Measurements from ENCODE around the gene PKP2. TPM values are rescaled to one million over a fixed set of nuclear protein-coding genes. Genes with fewer than 3 reads are reported as not detected.

Gene PKP2
- total and polyA plus RNA-seq, 2 of the 4 experiments (the other 2 are of a cell fraction), result 0.10 to 0.18 TPM

DNA sequence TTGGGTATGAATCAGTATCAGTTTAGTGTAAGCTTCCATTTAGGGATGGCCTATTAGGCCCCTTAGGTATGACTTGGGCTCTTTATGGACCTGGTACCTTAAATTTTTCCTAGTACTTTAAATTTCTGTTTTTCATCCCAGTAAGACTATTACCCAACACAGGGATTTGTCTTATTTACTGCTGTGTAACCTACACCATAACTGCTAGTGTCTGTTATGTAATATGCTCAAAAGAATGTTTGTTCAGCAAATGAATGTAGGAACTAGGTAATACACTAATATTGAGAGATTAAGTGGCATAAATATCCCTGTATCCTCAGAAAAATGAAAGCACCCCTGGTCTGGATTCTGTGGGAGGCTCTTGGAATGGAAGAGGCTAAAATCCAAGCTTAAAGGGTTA lies 77.2 kb downstream of the PKP2 start:
- Histone ChIP-seq H3K4me3 (ENCODE audit: insufficient read depth, low read depth, low read length) (no peak overlapping the region), H3K23ac (ENCODE audit: low read depth, low read length) (no peak overlapping the region), H2BK15ac (ENCODE audit: low read depth, low read length) (no peak overlapping the region), H2AFZ (replicated peaks; ENCODE audit: low read length, poor library complexity) (no peak overlapping the region), H3K14ac (replicated peaks; ENCODE audit: low read depth, low read length) (no peak overlapping the region), H2BK5ac (ENCODE audit: low read depth, low read length, poor library complexity, severe bottlenecking) (no peak overlapping the region), H2AK5ac (ENCODE audit: low read depth, low read length) (no peak overlapping the region), H3K4me2 (ENCODE audit: low read depth, low read length) (no peak overlapping the region), H3K9me3 (ENCODE audit: control insufficient read depth, insufficient read depth, low read length) (no peaks in the 10 kb centered on the region), H3K79me1 (ENCODE audit: low read depth in 1 of 2, low read length in 2 of 2) (no peaks in the 10 kb centered on the region), H3K36me3 (ENCODE audit: control insufficient read depth, insufficient read depth, low read length) (no peaks in the 10 kb centered on the region), H2AK9ac (replicated peaks; ENCODE audit: low read depth, low read length, poor library complexity) (no peak overlapping the region), H4K8ac (ENCODE audit: low read depth in 2 of 2, low read length in 2 of 2) (no peak overlapping the region), H4K5ac (ENCODE audit: low read depth, low read length) (no peak overlapping the region), H4K91ac (ENCODE audit: insufficient read depth, low read depth, low read length) (no peak overlapping the region), H3K27ac (ENCODE audit: insufficient read depth, low read length) (no peak overlapping the region), H3K9ac (ENCODE audit: low read depth, low read length) (no peak overlapping the region), H4K20me1 (ENCODE audit: insufficient read depth, low read length) (no peaks in the 10 kb centered on the region), H3K27me3 (ENCODE audit: control insufficient read depth, insufficient read depth, low read length) (no peaks in the 10 kb centered on the region), H3K56ac (ENCODE audit: extremely low read depth, insufficient read depth, low read length) (no peak overlapping the region), H3K4me1 (ENCODE audit: control insufficient read depth, insufficient read depth, low read length) (no peaks in the 10 kb centered on the region), H2BK20ac (ENCODE audit: low read depth, low read length) (no peak overlapping the region), H2BK120ac (ENCODE audit: low read depth, low read length) (no peak overlapping the region), H3K18ac (ENCODE audit: low read depth, low read length) (no peak overlapping the region), H3K9me1 (ENCODE audit: insufficient read depth, low read length) (no peaks in the 10 kb centered on the region), H3K4ac (ENCODE audit: low read depth, low read length) (no peak overlapping the region)
- TF ChIP-seq BHLHE40 (IDR thresholded peaks at IDR 0.05; ENCODE audit: low read depth, low read length) (no peak), MAFK (IDR thresholded peaks at IDR 0.05; ENCODE audit: low read depth, low read length) (no peak), CTCF (conservative IDR thresholded peaks at IDR 0.05; ENCODE audit: low read depth, low read length) (no peak), RCOR1 (IDR thresholded peaks at IDR 0.05; ENCODE audit: insufficient replicate concordance, low read length) (no peak), NFE2L2 (IDR thresholded peaks at IDR 0.05; ENCODE audit: low read depth, low read length) (no peak), RFX5 (IDR thresholded peaks at IDR 0.05; ENCODE audit: low read depth, low read length) (no peak), POLR2A (IDR thresholded peaks at IDR 0.05; ENCODE audit: low read depth, low read length) (no peak), MAZ (IDR thresholded peaks at IDR 0.05; ENCODE audit: borderline replicate concordance, low read depth, low read length) (no peak), CEBPB (IDR thresholded peaks at IDR 0.05; ENCODE audit: low read depth, low read length) (no peak), CHD1 (IDR thresholded peaks at IDR 0.05; ENCODE audit: low read depth, low read length) (no peak), FOS (IDR thresholded peaks at IDR 0.05; ENCODE audit: low read depth, low read length) (no peak), ELK1 (IDR thresholded peaks at IDR 0.05; ENCODE audit: borderline replicate concordance, low read depth, low read length) (no peak), RAD21 (IDR thresholded peaks at IDR 0.05; ENCODE audit: low read length) (no peak), SMC3 (IDR thresholded peaks at IDR 0.05; ENCODE audit: low read depth, low read length) (no peak), MXI1 (IDR thresholded peaks at IDR 0.05; ENCODE audit: borderline replicate concordance, low read depth, low read length) (no peak)
- TF ChIP-seq, protein P1, sequence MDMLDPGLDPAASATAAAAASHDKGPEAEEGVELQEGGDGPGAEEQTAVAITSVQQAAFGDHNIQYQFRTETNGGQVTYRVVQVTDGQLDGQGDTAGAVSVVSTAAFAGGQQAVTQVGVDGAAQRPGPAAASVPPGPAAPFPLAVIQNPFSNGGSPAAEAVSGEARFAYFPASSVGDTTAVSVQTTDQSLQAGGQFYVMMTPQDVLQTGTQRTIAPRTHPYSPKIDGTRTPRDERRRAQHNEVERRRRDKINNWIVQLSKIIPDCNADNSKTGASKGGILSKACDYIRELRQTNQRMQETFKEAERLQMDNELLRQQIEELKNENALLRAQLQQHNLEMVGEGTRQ (IDR thresholded peaks at IDR 0.05; ENCODE audit: low read depth, low read length), result no peak
- in situ Hi-C loops (cut with MboI; ENCODE audit: low sequenced_read_pairs), result no loop called here
- no peak for DNase-seq
- BruUV-seq (replicated peaks), result no TSS peak
- dilution Hi-C loops (cut with HindIII; ENCODE audit: low sequenced_read_pairs, unreplicated experiment), result no loop called here
- intact Hi-C loops (cut with micrococcal nuclease), result no loop called here
- ATAC-seq (ENCODE audit: low read depth), result no peak
- ChIA-PET CTCF (no interaction called here), POLR2A (ENCODE audit: unreplicated experiment) (no interaction called here)
